Liver (tissue), 9 donors: ENCODE results near the gene TWNK. TPM values are rescaled to one million over a fixed set of nuclear protein-coding genes. Genes with fewer than 3 reads are reported as not detected.

Source experiments
- DNase-seq: peaks from one replicate; pipeline ENCODE4 v3.0.0-alpha.2; 2017; ENCODE audit warnings: low spot score
- H3K27ac ChIP-seq, 2 donors: one replicate each; pipeline ENCODE4 v1.7.0; 2013; ENCODE audit warnings: inconsistent platforms in 2 of 2, low read length in 2 of 2, control low read depth in 1 of 2, low read depth in 1 of 2, mild to moderate bottlenecking in 1 of 2
- H3K27me3 ChIP-seq, 4 donors: one replicate each; pipeline versions ENCODE4 v1.6.1 to v1.7.0; 2013; ENCODE audit warnings: low read length in 3 of 4, inconsistent platforms in 1 of 4, mild to moderate bottlenecking in 1 of 4, moderate library complexity in 1 of 4; ENCODE audit not compliant: control insufficient read depth in 4 of 4, insufficient read depth in 4 of 4
- H3K36me3 ChIP-seq, 4 donors: one replicate each; pipeline versions ENCODE4 v1.6.1 to v1.7.0; 2013; ENCODE audit warnings: low read length in 3 of 4, mild to moderate bottlenecking in 3 of 4, low read depth in 1 of 4, moderate library complexity in 1 of 4; ENCODE audit not compliant: control insufficient read depth in 4 of 4, insufficient read depth in 3 of 4
- H3K4me1 ChIP-seq, 4 donors: one replicate each; pipeline versions ENCODE4 v1.6.1 to v1.7.0; 2013; ENCODE audit warnings: low read length in 3 of 4, mild to moderate bottlenecking in 3 of 4, moderate library complexity in 1 of 4; ENCODE audit not compliant: control insufficient read depth in 4 of 4, insufficient read depth in 4 of 4
- H3K4me3 ChIP-seq, 3 donors: one replicate each; pipeline versions ENCODE4 v1.6.1 to v1.7.0; 2013; ENCODE audit warnings: low read length in 3 of 3, control low read depth in 1 of 3, low read depth in 1 of 3, mild to moderate bottlenecking in 1 of 3
- H3K9ac ChIP-seq, 2 donors: one replicate each; pipeline ENCODE4 v1.7.0; 2013; ENCODE audit warnings: low read length in 2 of 2, mild to moderate bottlenecking in 2 of 2, moderate library complexity in 2 of 2, control low read depth in 1 of 2, low read depth in 1 of 2
- H3K9me3 ChIP-seq, 4 donors: one replicate each; pipeline versions ENCODE4 v1.6.1 to v1.7.0; 2013; ENCODE audit warnings: low read length in 3 of 4; ENCODE audit not compliant: control insufficient read depth in 4 of 4
- CTCF ChIP-seq: fragments of 150-350 bp; IDR thresholded peaks from 2 replicates; pipeline ENCODE4 v1.5.1; 2017; ENCODE audit warnings: improper control_type of control experiment, low read depth, low read length; ENCODE audit not compliant: missing input control
- FOXA1 ChIP-seq: IDR thresholded peaks from 2 replicates; pipeline ENCODE4 v1.6.1; 2016; ENCODE audit warnings: antibody characterized with exemption
- FOXA2 ChIP-seq: IDR thresholded peaks from 2 replicates; pipeline ENCODE4 v1.6.1; 2016; ENCODE audit warnings: antibody characterized with exemption
- GABPA ChIP-seq, 2 donors: IDR thresholded peaks in 1 of 2; conservative IDR thresholded peaks in 1 of 2; 2 replicates each; pipeline ENCODE4 v1.6.1; 2016; ENCODE audit warnings: antibody characterized with exemption in 2 of 2, mild to moderate bottlenecking in 1 of 2, moderate library complexity in 1 of 2
- HNF4A ChIP-seq, 2 donors: conservative IDR thresholded peaks; 2 replicates each; pipeline ENCODE4 v1.6.1; 2016; ENCODE audit warnings: antibody characterized with exemption in 2 of 2, mild to moderate bottlenecking in 2 of 2
- HNF4G ChIP-seq: IDR thresholded peaks from 2 replicates; pipeline ENCODE4 v1.6.1; 2016; ENCODE audit warnings: antibody characterized with exemption
- NR2F2 ChIP-seq: IDR thresholded peaks from 2 replicates; pipeline ENCODE4 v1.6.1; 2016; ENCODE audit warnings: antibody characterized with exemption
- RAD21 ChIP-seq, 2 donors: IDR thresholded peaks; 2 replicates each; pipeline ENCODE4 v1.6.1; 2016; ENCODE audit warnings: antibody characterized with exemption in 2 of 2, mild to moderate bottlenecking in 2 of 2
- REST ChIP-seq: IDR thresholded peaks from 2 replicates; pipeline ENCODE4 v1.6.1; 2016; ENCODE audit warnings: antibody characterized with exemption, mild to moderate bottlenecking
- RXRA ChIP-seq, 2 donors: IDR thresholded peaks; 2 replicates each; pipeline ENCODE4 v1.6.1; 2017 to 2018; ENCODE audit warnings: antibody characterized with exemption in 2 of 2, mild to moderate bottlenecking in 1 of 2
- SP1 ChIP-seq: IDR thresholded peaks from 2 replicates; pipeline ENCODE4 v1.6.1; 2018; ENCODE audit warnings: antibody characterized with exemption, mild to moderate bottlenecking
- YY1 ChIP-seq: IDR thresholded peaks from 2 replicates; pipeline ENCODE4 v1.6.1; 2016; ENCODE audit warnings: antibody characterized with exemption, mild to moderate bottlenecking
- ZBTB33 ChIP-seq: IDR thresholded peaks from 2 replicates; pipeline ENCODE4 v1.6.1; 2016; ENCODE audit warnings: antibody characterized with exemption
- WGBS: extraction: QIAGEN DNeasy Blood & Tissue Kit; methylation state at CpG from one replicate; pipeline ENCODE4 v1.1.7; 2013; 5-methylcytosine and 5-hydroxymethylcytosine counted together
- polyA plus RNA-seq, 2 donors: library from polyadenylated mRNA; stranded (reverse) in 1 of 2; unstranded in 1 of 2; fragments of 200-250 nt in 1 of 2; fragments of >200 nt in 1 of 2; fragmentation: Nextera tagmentation in 1 of 2; extraction: Ambion mirVana in 1 of 2; gene quantifications; one replicate each; pipeline versions ENCODE4 v1.2.1 to v1.2.3, GENCODE V29; 2013 to 2015
- total RNA-seq, 2 donors: library from RNA; depleted of rRNA; stranded (reverse); fragments of >200 nt; gene quantifications; one replicate each; pipeline ENCODE4 v1.2.3, GENCODE V29; 2014
- donor health status: healthy.
- donor health status: healthy.
- donor health status: healthy.
- donor health status: healthy.
- donor health status: healthy.

The TWNK gene
- total and polyA plus RNA-seq, 4 donors: 1.6 to 6.2 (median 4.4) TPM

DNA sequence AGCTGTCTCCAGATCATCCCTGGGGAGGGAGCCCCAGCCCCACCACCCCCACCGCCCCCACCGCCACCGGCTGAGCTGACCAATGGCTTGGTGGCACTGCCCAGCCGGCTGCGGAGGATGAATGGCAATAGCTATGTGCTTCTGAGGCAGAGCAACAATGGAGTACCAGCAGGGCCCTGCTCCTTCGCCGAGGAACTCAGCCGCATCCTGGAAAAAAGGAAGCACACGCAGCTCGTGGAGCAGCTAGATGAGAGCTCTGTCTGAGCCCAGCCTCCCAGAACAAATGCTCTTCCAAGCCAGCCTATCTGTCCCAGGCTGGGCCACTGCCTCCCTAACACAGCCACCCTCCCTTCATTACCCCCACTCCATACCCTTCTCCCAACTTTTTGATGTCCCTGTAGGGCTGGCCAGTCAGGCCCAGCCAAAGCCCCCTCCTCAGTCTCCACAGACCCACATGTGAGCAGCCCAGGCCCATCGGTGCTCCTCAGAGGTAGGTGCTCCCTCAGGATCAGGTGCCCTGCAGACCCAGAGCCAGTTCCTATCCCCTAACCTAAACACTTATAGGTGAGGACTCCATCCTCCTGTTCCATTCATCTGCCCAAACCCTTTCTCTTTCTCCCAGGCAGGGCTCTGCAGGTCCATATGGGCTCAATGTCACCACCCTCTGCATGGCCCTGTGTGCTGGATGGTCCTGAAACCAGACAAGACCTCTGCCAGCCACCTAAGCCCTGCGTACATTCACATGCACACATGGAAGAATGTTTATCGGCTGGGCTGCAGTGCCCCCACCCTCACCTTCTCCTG lies 3.3 kb upstream of the TWNK start:
- TF ChIP-seq RXRA (IDR thresholded peaks at IDR 0.05) (no peak), FOXA2 (no peak), YY1 (no peak), CTCF (no peak), REST (no peak), SP1 (no peak), RAD21 (IDR thresholded peaks at IDR 0.05) (no peak), HNF4G (no peak), NR2F2 (no peak)
- whole genome bisulfite sequencing: 92% methylated on average over 13 of the region's 13 CpGs
- H3K36me3 ChIP-seq: peaks cover 2 to 32% (median 20%) of the 10 kb centered on the region in 4 donors
- H3K9ac ChIP-seq: no peak overlapping the region
- no peak overlapping the region for H3K4me3 ChIP-seq
- peaks cover 4 to 33% (median 28%) of the 10 kb centered on the region in 4 donors for H3K4me1 ChIP-seq
- no peaks in the 10 kb centered on the region for H3K27me3 ChIP-seq
- H3K27ac ChIP-seq: no peak overlapping the region
- no peak for DNase-seq
- H3K9me3 ChIP-seq: no peaks in the 10 kb centered on the region

DNA sequence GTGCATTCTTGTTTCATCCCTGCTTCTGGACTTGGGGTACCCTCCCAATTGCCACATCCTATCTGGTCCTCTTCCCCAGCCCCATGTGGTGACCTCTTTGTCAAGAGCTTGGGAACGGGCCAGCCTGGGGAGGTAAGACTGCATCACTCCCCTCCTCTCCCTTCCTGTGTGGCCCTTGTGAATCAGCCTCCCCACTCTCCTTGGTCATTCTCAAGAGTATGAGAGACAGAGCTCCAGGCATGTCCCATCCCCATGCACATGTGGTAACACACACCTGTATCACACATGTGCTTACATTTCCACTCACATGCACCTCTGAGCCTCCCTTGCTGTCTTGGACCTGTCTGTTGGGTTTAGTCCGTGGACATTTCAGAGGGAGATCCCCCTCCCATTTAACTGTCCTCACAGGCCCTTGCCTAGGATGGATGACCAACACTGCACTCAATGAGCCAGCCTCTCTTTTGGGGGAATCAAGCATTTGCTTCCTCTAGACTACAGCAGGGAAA lies 2.6 kb upstream of the TWNK start:
- no peak for DNase-seq
- Histone ChIP-seq H3K4me3 (no peak overlapping the region), H3K27me3 (no peaks in the 10 kb centered on the region), H3K36me3 (peaks cover 0 to 30% (median 18%) of the 10 kb centered on the region in 4 donors), H3K4me1 (peaks cover 4 to 33% (median 28%) of the 10 kb centered on the region in 4 donors), H3K9me3 (no peaks in the 10 kb centered on the region), H3K27ac (no peak overlapping the region), H3K9ac (no peak overlapping the region)
- WGBS: 90% methylated on average over 2 of the region's 2 CpGs
- no peak for TF ChIP-seq ZBTB33
- TF ChIP-seq FOXA1: no peak
- no peak for TF ChIP-seq GABPA (IDR thresholded peaks at IDR 0.05 in 1 of 2, conservative IDR thresholded peaks at IDR 0.05 in 1 of 2)
- no peak for TF ChIP-seq HNF4A (conservative IDR thresholded peaks at IDR 0.05)
